ENCODE data around the gene DEAF1.

- TF ChIP-seq POLR2A (IDR thresholded peaks at IDR 0.05; ENCODE audit: low read length), result no peak
- no peak for TF ChIP-seq GATA1 (IDR thresholded peaks at IDR 0.05; ENCODE audit: low read depth, low read length)
Measured at GRCh38 chr11:643849-644738, 50.9 kb downstream of the DEAF1 start.
